GM18868 (cell line): ENCODE results near the gene GFRA1.
A peak's percentile ranks its signal among the peaks of the same experiment; 100 is the strongest.
"Not testable (repeated sequence)": the region's sequence is repeated elsewhere in the genome, so short reads cannot be mapped to it uniquely, and the experiment has no call there.

Experiments used
- ATAC-seq: cut with Tn5 transposase; IDR thresholded peaks from one replicate; pipeline ENCODE4 v1.9.1; 2021; ENCODE audit warnings: mild to moderate bottlenecking, moderate library complexity; ENCODE audit not compliant: unreplicated experiment

Gene GFRA1

GRCh38 chr10:116044801-116045248, 228.2 kb downstream of the GFRA1 start:
- no peak for ATAC-seq

GRCh38 chr10:116043861-116044260, 229.1 kb downstream of the GFRA1 start:
- no peak for ATAC-seq

GRCh38 chr10:116043304-116043703, 229.7 kb downstream of the GFRA1 start:
- no peak for ATAC-seq

- no peak for ATAC-seq
Observed at GRCh38 chr10:116041948-116042347, 231.1 kb downstream of the GFRA1 start.

- no peak for ATAC-seq
Observed at GRCh38 chr10:116039612-116040011, 233.4 kb downstream of the GFRA1 start.

GRCh38 chr10:116038259-116038658, 234.7 kb downstream of the GFRA1 start:
- ATAC-seq: no peak

GRCh38 chr10:116035406-116035805, 237.6 kb downstream of the GFRA1 start:
- not testable (repeated sequence) for ATAC-seq

GRCh38 chr10:116030576-116030975, 242.4 kb downstream of the GFRA1 start:
- no peak for ATAC-seq

- no peak for ATAC-seq
Observed at GRCh38 chr10:116029826-116030225, 243.2 kb downstream of the GFRA1 start.

- no peak for ATAC-seq
Observed at GRCh38 chr10:116027355-116027754, 245.7 kb downstream of the GFRA1 start.

GRCh38 chr10:116026725-116027124, 246.3 kb downstream of the GFRA1 start:
- ATAC-seq: no peak

- no peak for ATAC-seq
Observed at GRCh38 chr10:116026315-116026714, 246.7 kb downstream of the GFRA1 start.

- ATAC-seq: no peak
Observed at GRCh38 chr10:116024271-116024878, 248.6 kb downstream of the GFRA1 start.

GRCh38 chr10:116017405-116017804, 255.6 kb downstream of the GFRA1 start:
- ATAC-seq: no peak

- no peak for ATAC-seq
Observed at GRCh38 chr10:116015583-116016333, 257.2 kb downstream of the GFRA1 start.

GRCh38 chr10:116014871-116015582, 258.0 kb downstream of the GFRA1 start:
- peak; percentile 77 for ATAC-seq

GRCh38 chr10:116014326-116014725, 258.7 kb downstream of the GFRA1 start:
- ATAC-seq: no peak

- no peak for ATAC-seq
Observed at GRCh38 chr10:116011929-116012328, 261.1 kb downstream of the GFRA1 start.

- no peak for ATAC-seq
Observed at GRCh38 chr10:116007256-116007891, 265.6 kb downstream of the GFRA1 start.
